H1 (cell line): Measurements from ENCODE around the gene RAB35. TPM values are rescaled to one million over a fixed set of nuclear protein-coding genes. Genes with fewer than 3 reads are reported as not detected.

ENCODE experiments used
- CTCF ChIA-PET: fragments of 300-600 bp; sonication (Branson Sonifier 250); formaldehyde crosslinking; loops from one replicate; lab custom pipeline; 2021; ENCODE audit not compliant: partially characterized antibody; lab: Charles Lee
- POLR2A ChIA-PET: fragments of 300-600 bp; sonication (Branson Sonifier 250); formaldehyde crosslinking; loops from one replicate; lab custom pipeline; 2021; ENCODE audit warnings: inconsistent platforms; ENCODE audit not compliant: partially characterized antibody; lab: Charles Lee
- DNase-seq, 2 experiments: peaks; one replicate each; pipeline versions ENCODE4 v3.0.0 to v3.0.0-alpha.2; 2010 to 2022; ENCODE audit warnings: low spot score in 2 of 2, low read depth in 1 of 2, mixed read lengths in 1 of 2
- FAIRE-seq: peaks from 2 replicates; lab custom pipeline; 2011; peaks lifted over from hg19 to GRCh38; lab: Jason Lieb, UNC
- H2AFZ ChIP-seq: 2 replicates; pipeline ENCODE4 v1.8.1; 2012; ENCODE audit warnings: low read length, inconsistent platforms
- H2AK5ac ChIP-seq: 2 replicates; pipeline ENCODE4 v1.6.1; 2013; ENCODE audit warnings: low read depth, low read length
- H2BK120ac ChIP-seq: replicated peaks from 2 replicates; pipeline ENCODE3; 2013; ENCODE audit warnings: low read depth, low read length, inconsistent platforms
- H2BK12ac ChIP-seq: 2 replicates; pipeline ENCODE4 v1.6.1; 2013; ENCODE audit warnings: low read depth, low read length
- H2BK15ac ChIP-seq: 2 replicates; pipeline ENCODE4 v1.6.1; 2013; ENCODE audit warnings: low read length
- H2BK20ac ChIP-seq: 2 replicates; pipeline ENCODE4 v1.6.1; 2013; ENCODE audit warnings: low read length
- H2BK5ac ChIP-seq: 2 replicates; pipeline ENCODE4 v1.6.1; 2013; ENCODE audit warnings: low read depth, low read length
- H3K14ac ChIP-seq: 2 replicates; pipeline ENCODE4 v1.6.1; 2013; ENCODE audit warnings: inconsistent platforms; ENCODE audit not compliant: insufficient read length
- H3K18ac ChIP-seq: 2 replicates; pipeline ENCODE4 v1.6.1; 2013; ENCODE audit warnings: low read length; ENCODE audit errors: extremely low read depth
- H3K23ac ChIP-seq: 2 replicates; pipeline ENCODE4 v1.6.1; 2013; ENCODE audit warnings: inconsistent platforms; ENCODE audit not compliant: insufficient read length
- H3K23me2 ChIP-seq: 2 replicates; pipeline ENCODE4 v1.6.1; 2013; ENCODE audit warnings: low read depth, low read length
- H3K27ac ChIP-seq: 2 replicates; pipeline ENCODE4 v1.6.1; 2011; ENCODE audit warnings: low read depth, low read length, inconsistent platforms
- H3K27me3 ChIP-seq, 4 experiments: replicated peaks in 1 of 4; 1 replicate in 1 of 4; 2 replicates in 3 of 4; pipeline versions ENCODE4 v1.6.1 to v1.8.1; 2011 to 2013; ENCODE audit warnings: low read length in 3 of 4, mild to moderate bottlenecking in 3 of 4, inconsistent platforms in 2 of 4, mixed read lengths in 2 of 4, moderate library complexity in 1 of 4; ENCODE audit not compliant: control insufficient read depth in 3 of 4, insufficient read depth in 3 of 4; ENCODE audit errors: extremely low read depth in 1 of 4
- H3K36me3 ChIP-seq, 4 experiments: 2 replicates each; pipeline versions ENCODE4 v1.6.1 to v1.8.1; 2011 to 2013; ENCODE audit warnings: mild to moderate bottlenecking in 4 of 4, low read length in 3 of 4, moderate library complexity in 2 of 4, control low read depth in 1 of 4, inconsistent platforms in 1 of 4; ENCODE audit not compliant: insufficient read depth in 4 of 4, control insufficient read depth in 2 of 4
- H3K4ac ChIP-seq: replicated peaks from 2 replicates; pipeline ENCODE3; 2013; ENCODE audit warnings: low read length, low read depth, mixed read lengths, inconsistent platforms; ENCODE audit not compliant: insufficient read length
- H3K4me1 ChIP-seq, 4 experiments: replicated peaks in 1 of 4; 1 replicate in 1 of 4; 2 replicates in 3 of 4; pipeline versions ENCODE4 v1.6.1 to v1.8.1; 2011 to 2013; ENCODE audit warnings: low read length in 3 of 4, inconsistent platforms in 2 of 4, mixed read lengths in 1 of 4; ENCODE audit not compliant: insufficient read depth in 4 of 4, control insufficient read depth in 3 of 4
- H3K4me2 ChIP-seq, 2 experiments: 2 replicates each; pipeline versions ENCODE4 v1.6.1 to v1.8.1; 2011 to 2013; ENCODE audit warnings: low read depth in 2 of 2, low read length in 2 of 2, control low read depth in 1 of 2, inconsistent platforms in 1 of 2, mild to moderate bottlenecking in 1 of 2; ENCODE audit not compliant: insufficient read depth in 1 of 2
- H3K4me3 ChIP-seq, 4 experiments: fragments of 200-600, 300-600 bp in 1 of 4; sonication (generic), shearing (Covaris generic), sonication (Bioruptor Twin) in 1 of 4; 2 replicates each; pipeline versions ENCODE4 v1.5.1 to v1.8.1; 2011 to 2016; ENCODE audit warnings: low read length in 4 of 4, low read depth in 3 of 4, control low read depth in 2 of 4, inconsistent platforms in 2 of 4, mild to moderate bottlenecking in 2 of 4, mixed read lengths in 1 of 4, moderate library complexity in 1 of 4; ENCODE audit not compliant: insufficient read depth in 2 of 4; ENCODE audit errors: extremely low read depth in 1 of 4
- H3K56ac ChIP-seq: replicated peaks from 2 replicates; pipeline ENCODE3; 2013; ENCODE audit warnings: low read depth, mild to moderate bottlenecking, mixed read lengths, low read length, inconsistent platforms; ENCODE audit not compliant: insufficient read length
- H3K79me1 ChIP-seq: 2 replicates; pipeline ENCODE4 v1.6.1; 2013; ENCODE audit warnings: low read depth, low read length, control low read depth
- H3K79me2 ChIP-seq, 2 experiments: 2 replicates each; pipeline versions ENCODE4 v1.6.1 to v1.8.1; 2012 to 2013; ENCODE audit warnings: low read length in 2 of 2, mild to moderate bottlenecking in 2 of 2, inconsistent platforms in 1 of 2; ENCODE audit not compliant: insufficient read depth in 2 of 2, control insufficient read depth in 1 of 2
- H3K9ac ChIP-seq, 4 experiments: replicated peaks in 1 of 4; 1 replicate in 1 of 4; 2 replicates in 3 of 4; pipeline versions ENCODE4 v1.6.1 to v1.8.1; 2011 to 2013; ENCODE audit warnings: low read depth in 3 of 4, low read length in 3 of 4, control low read depth in 2 of 4, mild to moderate bottlenecking in 2 of 4, moderate library complexity in 2 of 4, inconsistent platforms in 1 of 4; ENCODE audit errors: extremely low read depth in 1 of 4
- H3K9me3 ChIP-seq, 2 experiments: 2 replicates each; pipeline versions ENCODE4 v1.6.1 to v1.8.1; 2012 to 2013; ENCODE audit warnings: mild to moderate bottlenecking in 2 of 2, moderate library complexity in 2 of 2, control low read depth in 1 of 2, inconsistent platforms in 1 of 2, low read depth in 1 of 2, low read length in 1 of 2, mixed read lengths in 1 of 2; ENCODE audit not compliant: insufficient read depth in 2 of 2
- H4K20me1 ChIP-seq, 2 experiments: replicated peaks in 1 of 2; 2 replicates each; pipeline versions ENCODE3 to v1.8.1; 2011 to 2013; ENCODE audit warnings: inconsistent platforms in 2 of 2, low read length in 2 of 2, mild to moderate bottlenecking in 1 of 2; ENCODE audit not compliant: insufficient read depth in 2 of 2, control insufficient read depth in 1 of 2
- H4K5ac ChIP-seq: 2 replicates; pipeline ENCODE4 v1.6.1; 2013; ENCODE audit warnings: low read length, low read depth, mixed read lengths, inconsistent platforms; ENCODE audit not compliant: insufficient read length
- H4K8ac ChIP-seq: 2 replicates; pipeline ENCODE4 v1.8.0; 2013; ENCODE audit warnings: mild to moderate bottlenecking, moderate library complexity, low read length, inconsistent platforms; ENCODE audit not compliant: insufficient read depth; ENCODE audit errors: extremely low read depth
- H4K91ac ChIP-seq: replicated peaks from 2 replicates; pipeline ENCODE3; 2013; ENCODE audit warnings: low read length, mixed read lengths, inconsistent platforms; ENCODE audit not compliant: insufficient read length
- E2F6 ChIP-seq: IDR thresholded peaks from 2 replicates; pipeline ENCODE4 v1.6.1; 2012; ENCODE audit warnings: inconsistent platforms
- JUN ChIP-seq: IDR thresholded peaks from 2 replicates; pipeline ENCODE4 v1.6.1; 2011; ENCODE audit warnings: low read depth, mild to moderate bottlenecking, improper control_type of control experiment, low read length
- KDM4A ChIP-seq: IDR thresholded peaks from one replicate; pipeline ENCODE4 v1.7.1; 2012; ENCODE audit warnings: low read depth, mild to moderate bottlenecking, moderate library complexity, low read length, inconsistent platforms; ENCODE audit not compliant: severe bottlenecking
- MAX ChIP-seq: IDR thresholded peaks from 2 replicates; pipeline ENCODE4 v1.6.1; 2012; ENCODE audit warnings: inconsistent platforms
- RBBP5 ChIP-seq: IDR thresholded peaks from 2 replicates; pipeline ENCODE4 v1.7.1; 2012; ENCODE audit warnings: low read depth, mild to moderate bottlenecking, inconsistent platforms, low read length, moderate library complexity, borderline replicate concordance
- TBP ChIP-seq: IDR thresholded peaks from 2 replicates; pipeline ENCODE4 v1.6.1; 2011; ENCODE audit warnings: low read depth, low read length, improper control_type of control experiment
- ZNF274 ChIP-seq: IDR thresholded peaks from 2 replicates; pipeline ENCODE4 v1.7.0; 2012; ENCODE audit warnings: low read length, borderline replicate concordance; ENCODE audit errors: extremely low read depth
- WGBS, 2 experiments: shearing (Covaris generic) in 1 of 2; methylation state at CpG; one replicate each; pipeline versions ENCODE4 v1.1.6 to v1.1.7; 2013 to 2015; ENCODE audit warnings: low lambda C conversion rate in 2 of 2, mixed read lengths in 2 of 2, inconsistent platforms in 1 of 2, low coverage in 1 of 2, missing lambda C conversion rate in 1 of 2; ENCODE audit not compliant: insufficient replicate concordance in 2 of 2, insufficient coverage in 1 of 2, insufficient read length in 1 of 2; ENCODE audit errors: extremely low coverage in 1 of 2, missing lambda C conversion rate in 1 of 2; 5-methylcytosine and 5-hydroxymethylcytosine counted together
- polyA plus RNA-seq, 7 experiments: library from polyadenylated mRNA; depleted of rRNA in 3 of 7; stranded (reverse) in 5 of 7; unstranded in 2 of 7; fragments of >200 nt in 5 of 7; fragments of 200-250 nt in 2 of 7; gene quantifications; 1 replicate in 5 of 7; 2 replicates in 1 of 7; 4 replicates in 1 of 7; pipeline versions ENCODE4 v1.2.1 to v1.2.3, GENCODE V29; 2011 to 2013; ENCODE audit warnings: missing spikeins in 2 of 7, mixed read lengths in 2 of 7
- total RNA-seq: library from RNA; stranded (reverse); fragmentation: NEBNext Ultra II Directional; extraction: Animal tissue kit (Norgen Biotek cat#: 25700); gene quantifications from 2 replicates; pipeline ENCODE4 v1.2.1, GENCODE V29; 2021

Gene RAB35
- total and polyA plus RNA-seq, 2 of the 8 experiments (the other 6 are each of a cell fraction or from before 2014, with no cell fraction given), result 33.4 to 39.0 TPM

DNA sequence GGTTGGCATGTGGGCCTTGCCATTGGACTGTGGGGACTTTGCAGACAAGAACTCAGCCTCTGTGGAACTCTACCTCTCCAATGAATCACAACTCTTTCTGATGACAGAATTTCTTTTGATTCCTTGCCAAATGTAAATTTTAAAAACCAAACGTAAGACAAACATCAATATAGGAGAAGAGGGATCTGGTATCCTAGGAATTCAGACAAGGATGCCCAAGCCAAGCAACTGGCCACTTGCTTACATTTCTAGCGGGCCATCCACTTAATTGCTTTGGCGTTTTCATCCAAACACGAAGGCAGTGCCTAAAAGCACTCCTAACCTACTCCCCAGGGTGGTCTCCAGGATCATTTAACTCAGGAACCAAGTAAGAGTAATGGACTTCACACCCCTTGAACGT, 23.4 kb upstream of the RAB35 start:
- no peak overlapping the region for H3K27ac ChIP-seq
- H3K56ac ChIP-seq, result no peak overlapping the region
- TF ChIP-seq RBBP5, result no peak
- TF ChIP-seq TBP, result no peak
- TF ChIP-seq E2F6, result no peak
- no peak for TF ChIP-seq KDM4A
- TF ChIP-seq MAX, result no peak
- TF ChIP-seq ZNF274, result no peak
- TF ChIP-seq JUN, result no peak
- no peak overlapping the region for H3K4me2 ChIP-seq
- ChIA-PET CTCF (interaction anchor here (0.6 to 1.1 kb wide), 4 partner anchors 10 to 315 kb away, joined by 3 read pairs; no protein-coding TSS in a partner anchor), POLR2A (interaction anchor here (0.9 to 2.1 kb wide), 5 partner anchors 14 to 60 kb away, joined by 3 to 8 read pairs (median 3); no protein-coding TSS in a partner anchor)
- no peak overlapping the region for H4K5ac ChIP-seq
- WGBS, 2 experiments, result 94% methylated on average over 5 of the region's 5 CpGs; no CpG with 5 or more reads in 1 of the 2 experiments
- no peak overlapping the region for H3K18ac ChIP-seq
- no peak overlapping the region for H2BK5ac ChIP-seq
- no peak overlapping the region for H3K14ac ChIP-seq
- no peak overlapping the region for H2BK12ac ChIP-seq
- no peaks in the 10 kb centered on the region; a peak in 1 of 7 replicates for H3K4me1 ChIP-seq
- H4K91ac ChIP-seq, result no peak overlapping the region
- no peaks in the 10 kb centered on the region for H3K79me2 ChIP-seq
- no peak overlapping the region for H2AK5ac ChIP-seq
- H3K23me2 ChIP-seq, result no peaks in the 10 kb centered on the region
- no peak overlapping the region for H4K8ac ChIP-seq
- no peak for DNase-seq
- no peak overlapping the region for H3K4ac ChIP-seq
- H2BK20ac ChIP-seq, result no peak overlapping the region
- H3K27me3 ChIP-seq, result no peaks in the 10 kb centered on the region
- H3K9me3 ChIP-seq, result no peaks in the 10 kb centered on the region
- H2BK15ac ChIP-seq, result no peak overlapping the region
- no peak overlapping the region for H3K4me3 ChIP-seq
- no peak overlapping the region for H2AFZ ChIP-seq
- no peak overlapping the region for H3K23ac ChIP-seq
- no peak overlapping the region for H2BK120ac ChIP-seq
- no peak for FAIRE-seq
- H3K79me1 ChIP-seq, result no peaks in the 10 kb centered on the region; the same call in none of the 2 replicates
- H3K9ac ChIP-seq, result no peak overlapping the region
- peaks cover 0 to 16% of the 10 kb centered on the region in 2 experiments for H4K20me1 ChIP-seq
- peaks cover 72 to 89% (median 81%) of the 10 kb centered on the region in 4 experiments for H3K36me3 ChIP-seq
